Measurements from ENCODE around the gene FBXL19.
"Not testable (repeated sequence)": the region's sequence is repeated elsewhere in the genome, so short reads cannot be mapped to it uniquely, and the experiment has no call there.

DNA sequence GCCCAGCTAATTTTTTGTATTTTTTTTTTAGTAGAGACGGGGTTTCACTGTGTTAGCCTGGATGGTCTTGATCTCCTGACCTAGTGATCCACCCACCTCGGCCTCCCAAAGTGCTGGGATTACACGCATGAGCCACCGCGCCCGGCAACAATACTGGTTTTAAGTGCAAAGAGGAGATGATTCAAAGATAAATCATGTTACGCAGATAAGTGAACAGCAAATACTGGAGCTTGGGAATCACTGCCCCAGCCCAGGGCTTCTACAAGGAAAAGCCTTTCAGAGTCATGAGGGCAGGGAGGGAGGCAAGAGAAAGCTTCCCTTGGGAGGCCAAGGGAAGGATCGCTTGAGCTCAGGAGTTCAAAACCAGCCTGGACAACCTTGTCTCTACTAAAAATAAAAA lies 16.2 kb downstream of the FBXL19 start:
- TF ChIP-seq POLR2A (conservative IDR thresholded peaks at IDR 0.05); ZFX (CRISPR knock-in tag; IDR thresholded peaks at IDR 0.05); U2AF1 (optimal IDR thresholded peaks at IDR 0.05; ENCODE audit: low read depth, low read length); CTCF (IDR thresholded peaks at IDR 0.05 in 2 of 3, conservative IDR thresholded peaks at IDR 0.05 in 1 of 3; ENCODE audit: insufficient read depth in 2 of 3, low read depth in 1 of 3, low read length in 3 of 3); MEF2D (tag; conservative IDR thresholded peaks at IDR 0.05; ENCODE audit: low read depth): not testable (repeated sequence)

Data from K562 (cell line).